ENCODE data around the gene CPNE6.

The CPNE6 gene

DNA sequence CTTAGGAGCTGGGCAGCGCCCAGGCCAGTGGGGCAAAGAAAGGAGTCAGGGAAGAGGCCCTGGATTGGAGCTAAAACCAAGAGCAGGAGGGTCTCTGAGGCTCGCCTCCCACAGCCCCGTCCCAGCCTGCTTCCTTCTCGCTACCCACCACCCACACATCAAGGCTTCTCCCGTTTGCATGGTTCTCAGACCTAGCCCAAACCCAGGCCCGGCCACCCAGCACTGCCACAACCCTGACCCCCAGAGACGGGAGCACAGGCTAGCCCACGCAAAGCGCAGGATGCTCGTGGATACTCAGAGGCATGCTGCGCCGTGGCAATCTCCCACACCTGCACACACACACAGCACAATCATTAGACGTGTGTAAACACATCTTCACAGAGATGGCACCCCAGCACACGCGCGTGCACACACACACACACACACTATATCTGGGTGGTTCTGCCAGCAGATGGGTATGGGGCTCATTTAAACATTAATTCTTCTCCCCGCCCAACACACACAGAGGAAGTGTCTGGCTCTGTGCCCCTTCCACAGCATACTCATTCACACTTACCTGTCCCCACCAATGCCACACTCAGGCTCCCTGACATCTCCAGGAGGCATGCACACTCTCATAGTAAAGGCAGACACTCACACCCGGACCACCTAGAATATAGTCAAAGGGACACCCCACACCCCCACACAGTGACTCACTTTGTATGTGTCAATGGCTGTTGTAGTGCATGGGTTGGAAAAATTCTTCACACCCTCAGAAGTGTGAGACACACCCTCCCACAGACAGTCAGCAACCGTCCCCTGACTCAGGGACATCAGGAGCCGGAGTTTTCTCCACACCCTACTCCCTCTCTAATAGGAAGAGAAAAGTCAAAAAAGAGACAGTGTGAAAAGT, 18.5 kb upstream of the CPNE6 start:
- TF ChIP-seq, protein P1, sequence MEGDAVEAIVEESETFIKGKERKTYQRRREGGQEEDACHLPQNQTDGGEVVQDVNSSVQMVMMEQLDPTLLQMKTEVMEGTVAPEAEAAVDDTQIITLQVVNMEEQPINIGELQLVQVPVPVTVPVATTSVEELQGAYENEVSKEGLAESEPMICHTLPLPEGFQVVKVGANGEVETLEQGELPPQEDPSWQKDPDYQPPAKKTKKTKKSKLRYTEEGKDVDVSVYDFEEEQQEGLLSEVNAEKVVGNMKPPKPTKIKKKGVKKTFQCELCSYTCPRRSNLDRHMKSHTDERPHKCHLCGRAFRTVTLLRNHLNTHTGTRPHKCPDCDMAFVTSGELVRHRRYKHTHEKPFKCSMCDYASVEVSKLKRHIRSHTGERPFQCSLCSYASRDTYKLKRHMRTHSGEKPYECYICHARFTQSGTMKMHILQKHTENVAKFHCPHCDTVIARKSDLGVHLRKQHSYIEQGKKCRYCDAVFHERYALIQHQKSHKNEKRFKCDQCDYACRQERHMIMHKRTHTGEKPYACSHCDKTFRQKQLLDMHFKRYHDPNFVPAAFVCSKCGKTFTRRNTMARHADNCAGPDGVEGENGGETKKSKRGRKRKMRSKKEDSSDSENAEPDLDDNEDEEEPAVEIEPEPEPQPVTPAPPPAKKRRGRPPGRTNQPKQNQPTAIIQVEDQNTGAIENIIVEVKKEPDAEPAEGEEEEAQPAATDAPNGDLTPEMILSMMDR (IDR thresholded peaks at IDR 0.05; ENCODE audit: low read length, missing control alignments), result no peak
- DNase-seq (ENCODE audit: low read depth), result no peak
- H3K4me3 ChIP-seq (replicated peaks; ENCODE audit: low read depth, low read length), result no peak overlapping the region

DNA sequence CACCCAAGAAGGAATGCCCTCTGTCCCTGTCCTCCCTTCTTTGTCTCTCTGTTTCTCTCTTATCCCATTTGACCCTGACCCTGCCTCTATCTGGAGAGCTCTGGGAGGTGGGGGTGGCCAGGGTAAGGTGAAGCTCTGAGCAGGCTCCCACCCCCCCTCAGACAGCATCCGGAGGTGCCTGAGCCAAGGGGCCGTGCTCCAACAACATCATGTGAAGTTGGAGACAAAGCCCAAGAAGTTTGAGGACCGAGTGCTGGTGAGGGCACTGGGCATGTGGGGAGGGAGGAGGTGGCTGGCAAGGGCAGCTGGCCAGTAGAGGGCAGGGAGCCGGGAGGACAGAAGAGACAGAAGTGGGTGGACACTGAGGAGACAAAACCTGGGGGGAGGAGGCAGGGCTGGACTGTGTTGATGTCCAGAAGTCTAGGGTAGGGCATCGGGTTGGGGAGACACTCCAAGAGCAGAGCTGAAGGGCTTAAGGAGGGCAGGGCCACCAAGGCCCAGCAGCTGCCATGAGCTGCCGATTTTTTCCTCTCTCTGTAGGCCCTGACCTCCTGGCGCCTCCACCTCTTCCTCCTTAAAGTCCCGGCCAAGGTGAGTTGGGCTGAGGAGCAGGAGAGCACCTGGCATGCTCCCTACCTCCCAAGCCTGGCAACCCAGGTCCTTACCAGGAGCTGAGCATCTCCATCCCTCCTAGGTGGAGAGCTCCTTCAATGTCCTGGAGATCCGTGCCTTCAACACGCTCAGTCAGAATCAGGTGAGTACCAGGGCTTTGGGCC, 17.6 kb upstream of the CPNE6 start:
- TF ChIP-seq, protein P1 (IDR thresholded peaks at IDR 0.05; ENCODE audit: low read length, missing control alignments), result no peak
- no peak for DNase-seq (ENCODE audit: low read depth)

DNA sequence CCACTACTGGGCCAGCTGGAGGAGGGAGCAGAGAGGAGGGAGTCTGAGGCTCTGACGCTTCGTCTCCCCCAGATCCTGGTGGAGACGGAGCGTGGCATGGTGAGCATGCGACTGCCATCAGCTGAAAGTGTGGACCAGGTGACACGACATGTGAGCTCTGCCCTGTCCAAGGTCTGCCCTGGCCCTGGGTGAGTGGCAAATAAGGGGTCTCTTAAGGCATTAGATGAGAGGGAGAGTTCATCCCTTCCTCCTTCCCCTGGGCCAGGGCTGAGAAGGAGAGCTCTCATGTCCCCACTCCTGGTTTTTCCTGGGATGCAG, 17.1 kb upstream of the CPNE6 start:
- H3K4me3 ChIP-seq (replicated peaks; ENCODE audit: low read depth, low read length), result no peak overlapping the region
- DNase-seq (ENCODE audit: low read depth), result no peak
- TF ChIP-seq, protein P1 (IDR thresholded peaks at IDR 0.05; ENCODE audit: low read length, missing control alignments), result no peak

More for the DNA sequence above, 17.6 kb upstream of the CPNE6 start:
- H3K4me3 ChIP-seq (replicated peaks; ENCODE audit: low read depth, low read length), result no peak overlapping the region

DNA sequence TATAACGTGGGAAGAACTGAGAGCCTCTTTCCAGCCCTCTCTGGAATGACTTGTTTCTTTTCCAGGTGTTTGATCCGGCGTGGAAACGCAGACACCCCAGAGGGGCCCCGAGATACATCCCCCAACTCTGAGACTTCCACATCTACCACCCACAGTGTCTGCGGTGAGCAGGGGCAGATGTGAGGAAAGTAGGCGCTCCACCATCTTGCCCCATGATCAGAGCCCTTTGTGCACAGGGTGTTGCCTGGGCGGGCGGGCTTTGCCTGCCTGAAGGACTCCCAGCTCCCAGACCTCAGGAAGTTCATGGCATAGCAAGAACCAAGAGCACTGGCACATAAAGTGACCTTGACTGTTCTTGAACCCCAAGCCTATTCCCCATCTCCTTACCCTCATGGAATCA, 16.7 kb upstream of the CPNE6 start:
- TF ChIP-seq, protein P1 (IDR thresholded peaks at IDR 0.05; ENCODE audit: low read length, missing control alignments), result no peak
- H3K4me3 ChIP-seq (replicated peaks; ENCODE audit: low read depth, low read length), result no peak overlapping the region
- DNase-seq (ENCODE audit: low read depth), result no peak

DNA sequence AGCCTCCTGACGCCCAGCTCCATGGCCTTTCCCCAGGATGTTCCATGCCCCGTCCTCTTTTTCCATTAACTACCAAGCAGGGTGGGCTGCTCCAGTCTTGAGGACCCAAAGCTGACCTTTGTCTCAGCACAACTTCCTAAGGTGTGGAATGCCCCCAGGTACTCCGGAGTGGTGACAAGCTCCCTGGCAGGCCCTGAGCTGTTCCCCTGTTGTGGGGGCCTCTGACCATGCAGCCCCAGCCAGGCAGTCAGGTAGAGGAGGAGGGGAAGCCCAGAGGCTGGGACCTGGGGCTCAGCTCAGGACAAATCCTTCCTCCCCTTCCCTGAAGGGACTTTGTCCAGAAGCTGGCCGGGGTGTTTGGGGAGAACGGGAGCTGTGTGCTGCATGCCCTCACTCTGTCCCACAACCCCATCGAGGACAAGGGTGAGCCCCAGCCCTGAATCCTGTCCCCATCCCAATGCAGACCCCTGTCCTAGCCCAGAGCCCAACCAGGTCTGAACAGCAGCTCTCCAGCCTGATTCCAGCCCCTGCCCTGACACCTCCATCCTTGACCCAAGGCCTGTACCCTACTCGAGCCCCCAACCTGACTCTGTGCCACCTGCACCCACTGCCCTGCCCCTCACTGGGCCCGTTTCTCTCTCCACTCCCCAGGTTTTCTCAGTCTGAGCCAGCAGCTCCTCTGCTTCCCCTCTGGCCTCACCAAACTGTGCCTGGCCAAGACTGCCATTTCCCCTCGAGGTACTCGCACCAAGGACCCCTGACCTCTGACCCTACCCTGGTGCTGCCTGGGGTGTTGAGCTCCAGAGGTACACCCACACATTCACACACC, 15.2 kb upstream of the CPNE6 start:
- no peak overlapping the region for H3K4me3 ChIP-seq (replicated peaks; ENCODE audit: low read depth, low read length)
- TF ChIP-seq, protein P1 (IDR thresholded peaks at IDR 0.05; ENCODE audit: low read length, missing control alignments), result no peak
- no peak for DNase-seq (ENCODE audit: low read depth)

DNA sequence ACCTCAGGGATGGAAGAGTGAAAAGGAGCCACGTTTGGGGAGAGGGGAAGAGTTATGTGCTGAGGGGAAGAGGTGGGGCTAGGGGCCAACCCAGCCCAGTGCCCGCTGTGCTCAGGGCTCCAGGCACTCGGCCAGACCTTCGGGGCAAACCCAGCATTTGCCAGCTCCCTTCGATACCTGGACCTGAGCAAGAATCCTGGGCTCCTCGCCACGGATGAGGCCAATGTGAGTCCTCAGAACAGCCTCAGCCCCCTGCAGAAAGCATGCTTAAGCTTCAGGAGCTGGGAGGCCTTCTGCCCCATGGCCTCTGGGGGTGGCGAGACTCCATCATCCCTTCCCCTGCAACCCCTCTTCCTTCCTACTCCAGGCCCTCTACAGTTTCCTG, 14.6 kb upstream of the CPNE6 start:
- DNase-seq (ENCODE audit: low read depth), result no peak
- TF ChIP-seq, protein P1 (IDR thresholded peaks at IDR 0.05; ENCODE audit: low read length, missing control alignments), result no peak
- no peak overlapping the region for H3K4me3 ChIP-seq (replicated peaks; ENCODE audit: low read depth, low read length)
